Stimulated activated CD8-positive, alpha-beta memory T cell treated with anti-CD3 and anti-CD28 coated beads, Interleukin-12 subunit alpha, Interleukin-12 subunit beta, amount 100 ng/mL, for 1 hour (primary cell): Measurements from ENCODE around the gene SLTM.
A peak's percentile ranks its signal among the peaks of the same experiment; 100 is the strongest.
"Not testable (repeated sequence)": the region's sequence is repeated elsewhere in the genome, so short reads cannot be mapped to it uniquely, and the experiment has no call there.

ENCODE experiments used
- DNase-seq: peaks from one replicate; pipeline ENCODE4 v3.0.0-alpha.2; 2020; ENCODE audit warnings: low read depth

The SLTM gene

DNA sequence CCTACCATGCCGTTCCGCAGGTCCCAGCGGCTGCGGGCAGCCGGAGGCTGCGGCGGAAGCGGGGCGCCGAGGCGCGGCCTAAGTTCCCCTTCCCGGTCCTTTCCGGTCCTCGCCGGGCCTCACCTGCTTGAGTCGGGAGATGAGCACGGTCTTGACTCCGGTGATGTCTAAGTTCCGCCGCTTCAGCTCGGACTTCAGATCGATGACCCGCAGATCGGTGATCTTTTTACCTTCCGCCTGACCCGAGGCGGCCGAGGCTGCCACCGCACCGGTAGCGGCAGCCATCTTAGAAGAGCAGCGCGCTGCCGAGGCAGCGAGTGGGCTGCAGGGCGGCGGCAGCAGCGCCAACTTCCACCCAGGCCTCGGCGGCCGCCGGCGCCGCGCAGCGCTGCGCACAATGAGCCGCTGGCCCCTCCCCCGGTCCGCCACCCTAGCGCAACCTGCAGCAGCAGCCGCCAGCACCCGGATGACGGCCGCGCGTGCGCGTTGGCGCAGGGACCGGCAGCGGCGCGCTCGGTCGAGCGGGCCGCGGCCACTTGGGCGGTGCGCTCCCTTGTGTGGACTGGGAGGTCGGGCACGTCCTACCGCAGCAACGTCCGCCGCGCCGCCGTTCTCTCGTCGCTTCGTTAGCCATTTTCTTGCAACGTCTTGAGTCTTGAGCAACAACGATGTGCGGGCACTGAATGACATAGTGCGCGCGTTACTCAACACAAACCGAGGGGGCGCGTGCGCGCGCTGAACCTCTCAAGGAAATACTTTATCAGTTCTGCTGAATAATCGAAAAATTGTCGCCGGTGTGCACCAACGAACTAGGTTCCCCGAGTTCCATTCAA, at the start of gene SLTM:
Gene SLTM, minus strand, starts transcription at position 399 of the 833 bp plus-strand sequence. Its CDS starts 114 bp downstream, at position 285.
- peak; percentile 86 for DNase-seq

DNA sequence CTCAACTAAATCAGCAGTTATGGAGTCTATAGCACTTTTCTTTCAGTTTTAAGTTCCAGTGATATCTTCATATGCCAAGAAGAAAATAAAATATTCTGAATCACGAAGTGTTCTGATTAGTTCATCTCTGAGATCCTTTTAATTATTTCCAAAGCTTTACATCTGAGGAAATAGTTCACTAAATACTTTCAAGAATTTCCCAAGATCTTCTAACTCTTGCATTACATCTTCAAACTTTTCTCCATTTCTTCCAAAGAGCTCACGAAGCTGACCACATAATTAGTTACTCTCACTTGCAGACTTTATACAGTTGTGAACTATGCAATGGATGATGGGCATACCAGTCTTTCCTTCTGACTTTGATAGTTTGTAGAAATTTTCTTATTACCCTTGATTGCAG, 49.8 kb upstream of the SLTM start:
- DNase-seq = no peak

DNA sequence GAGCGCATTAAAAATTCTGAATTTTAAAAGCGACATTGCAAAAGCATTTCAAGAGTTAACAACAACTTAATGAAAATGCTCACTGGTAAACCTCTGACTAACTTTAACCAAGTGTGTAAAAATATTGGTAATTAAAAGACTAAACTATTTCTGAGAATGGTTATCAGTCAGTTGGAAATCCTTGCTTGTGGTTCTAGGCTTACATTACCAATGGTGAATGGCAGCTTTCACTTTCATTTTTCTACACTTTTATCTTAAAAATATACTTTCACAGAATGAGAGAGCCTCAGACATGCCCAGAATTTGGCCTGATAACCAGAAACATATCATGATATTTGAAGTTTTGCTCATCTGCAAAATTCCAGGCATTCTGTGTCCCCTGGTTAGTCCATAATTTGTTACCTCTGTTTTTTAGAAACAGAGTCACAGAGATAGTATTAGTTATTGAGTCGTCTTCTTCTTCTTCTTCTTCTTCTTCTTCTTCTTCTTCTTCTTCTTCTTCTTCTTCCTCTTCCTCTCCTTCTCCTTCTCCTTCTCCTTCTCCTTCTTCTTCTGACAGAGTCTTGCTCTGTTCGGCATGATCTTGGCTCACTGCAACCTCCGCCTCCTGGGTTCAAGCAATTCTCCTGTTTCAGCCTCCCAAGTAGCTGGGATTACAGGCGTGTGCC, 48.5 kb upstream of the SLTM start:
- DNase-seq = no peak

DNA sequence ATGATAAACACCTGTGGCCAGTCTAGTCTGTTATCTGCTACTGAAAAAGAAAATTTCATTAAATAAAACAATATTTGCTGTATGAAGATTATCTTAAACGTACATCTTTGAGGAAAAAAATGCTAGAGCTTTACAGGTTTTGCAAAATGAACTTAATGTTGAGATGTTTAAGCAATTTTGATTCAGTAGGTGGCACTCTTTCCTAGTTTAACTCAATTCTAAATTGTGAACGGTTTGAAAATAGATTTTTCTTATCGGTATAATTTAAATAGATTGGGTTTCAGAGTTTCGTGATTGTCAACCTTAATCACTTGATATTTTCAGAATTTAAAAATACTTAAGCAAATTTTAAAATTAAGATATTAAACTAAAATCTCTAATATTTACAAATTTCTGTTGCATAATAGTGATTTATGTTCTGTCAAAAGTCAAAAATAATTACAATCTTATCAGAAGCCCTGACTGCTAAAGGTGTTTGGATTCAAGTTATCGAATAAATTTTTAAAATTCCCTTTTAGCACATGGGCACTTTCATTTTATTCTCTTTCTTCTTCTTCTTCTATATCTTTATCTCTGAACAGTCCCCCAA, 47.0 kb upstream of the SLTM start:
- DNase-seq = no peak

DNA sequence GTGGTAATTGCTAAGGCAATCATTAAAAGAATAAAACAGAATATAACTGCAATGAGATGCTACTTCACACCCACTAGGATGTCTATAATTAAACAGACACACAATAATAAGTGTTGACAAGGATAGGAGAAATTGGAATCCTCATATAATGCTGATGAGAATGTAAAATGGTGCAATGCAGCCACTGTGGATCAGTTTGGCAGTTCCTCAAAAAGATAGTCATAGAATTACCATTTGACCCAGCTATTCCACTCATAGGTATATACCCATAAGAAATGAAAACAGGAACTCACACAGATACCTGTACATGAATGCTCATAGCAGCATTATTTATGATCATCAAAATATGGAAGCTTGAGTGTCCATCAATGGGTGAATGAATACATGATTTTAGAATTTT, 44.4 kb upstream of the SLTM start:
- DNase-seq = no peak

DNA sequence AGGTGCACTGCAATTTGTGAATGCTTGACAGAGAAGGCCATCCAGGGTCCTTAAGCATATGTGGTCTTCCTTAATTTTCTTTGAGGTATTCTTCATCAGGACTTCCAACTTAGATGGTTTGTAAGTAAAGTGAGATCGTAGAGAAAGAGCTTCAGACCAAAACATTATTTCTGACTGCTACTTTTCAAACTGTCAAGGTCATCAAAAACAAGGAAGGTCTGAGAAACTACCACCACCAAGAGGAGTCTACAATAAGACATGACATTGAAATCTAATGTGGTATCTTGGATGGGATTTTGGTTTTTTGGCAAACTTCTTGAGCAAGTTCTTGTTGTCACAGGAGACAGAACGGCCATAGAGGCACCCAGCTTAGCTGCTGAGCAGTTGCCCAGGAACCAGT, 34.0 kb upstream of the SLTM start:
- no peak for DNase-seq

DNA sequence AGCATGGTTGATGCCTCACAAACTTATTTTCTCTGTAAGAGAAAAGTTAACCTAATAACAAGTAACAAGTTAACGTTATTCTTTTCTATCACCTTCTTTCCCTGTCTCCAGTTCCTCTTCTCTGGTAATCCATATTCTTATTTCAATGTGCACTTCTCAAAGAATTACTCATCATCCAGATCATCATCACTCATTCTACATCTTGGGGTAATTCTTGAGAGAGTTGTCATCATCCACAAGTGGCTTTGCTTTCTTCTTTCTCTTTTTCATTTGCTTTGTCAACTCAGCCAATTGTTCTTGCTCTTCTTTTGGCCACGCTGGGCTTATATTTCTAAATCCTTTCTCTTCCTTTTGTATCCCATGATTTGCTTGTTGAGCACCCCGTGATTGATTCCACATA, 33.2 kb upstream of the SLTM start:
- DNase-seq = no peak

DNA sequence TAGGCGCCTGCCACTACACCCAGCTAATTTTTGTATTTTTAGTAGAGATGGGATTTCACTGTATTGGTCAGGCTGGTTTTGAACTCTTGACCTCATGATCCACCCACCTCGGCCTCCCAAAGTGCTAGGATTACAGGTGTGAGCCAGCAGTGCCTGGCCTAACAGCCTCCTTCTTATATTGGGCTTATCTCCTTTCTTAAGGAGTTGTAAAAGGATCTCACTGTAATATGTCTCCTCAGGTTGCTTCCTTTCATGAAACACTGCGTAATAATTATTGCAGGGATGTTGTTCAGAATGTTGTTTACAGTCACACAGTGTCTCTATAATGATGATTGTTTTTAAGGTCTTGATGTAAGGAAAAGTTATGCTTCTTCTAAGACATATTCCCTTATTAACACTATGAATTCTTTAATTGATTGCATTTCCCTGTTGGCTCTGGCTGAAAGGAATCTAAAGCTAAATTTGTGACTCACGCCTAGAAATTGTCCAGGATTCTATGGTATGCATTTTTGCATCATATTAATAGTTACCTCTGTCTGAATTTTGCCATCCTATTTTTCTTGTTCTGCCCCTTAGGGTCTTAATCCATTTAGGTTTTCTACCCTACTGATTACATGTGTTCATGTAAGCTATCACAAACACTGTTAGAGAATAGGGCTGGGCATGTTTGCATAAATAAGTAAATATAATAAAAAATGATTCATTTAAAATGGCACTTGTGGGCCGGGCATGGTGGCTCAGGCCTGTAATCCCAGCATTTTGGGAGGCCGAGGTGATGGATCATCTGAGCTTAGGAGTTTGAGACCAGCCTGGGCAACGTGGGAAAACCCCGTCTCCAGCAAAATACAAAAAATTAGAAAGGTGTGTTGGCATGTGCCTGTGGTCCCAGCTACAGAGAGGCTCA, 29.4 kb upstream of the SLTM start:
- DNase-seq = no peak

DNA sequence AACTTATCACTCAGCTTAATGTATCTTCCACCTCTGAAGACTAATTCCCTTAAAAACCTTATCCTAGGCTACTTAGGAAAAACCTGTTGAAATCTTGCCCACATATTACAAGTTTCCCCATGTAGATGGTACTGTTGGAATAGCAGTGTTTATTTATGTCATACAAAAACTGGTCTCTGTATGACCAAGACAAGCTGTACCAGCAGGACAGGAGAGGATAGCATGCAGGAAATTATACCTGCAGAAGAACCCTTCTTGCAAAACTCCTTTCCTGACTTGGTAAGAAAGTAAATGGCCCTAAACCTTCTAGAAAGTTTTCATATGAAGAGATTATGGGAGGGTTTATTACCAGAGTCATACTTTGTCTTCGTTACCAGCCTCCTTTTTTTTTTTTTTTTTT, 28.7 kb upstream of the SLTM start:
- DNase-seq = no peak

DNA sequence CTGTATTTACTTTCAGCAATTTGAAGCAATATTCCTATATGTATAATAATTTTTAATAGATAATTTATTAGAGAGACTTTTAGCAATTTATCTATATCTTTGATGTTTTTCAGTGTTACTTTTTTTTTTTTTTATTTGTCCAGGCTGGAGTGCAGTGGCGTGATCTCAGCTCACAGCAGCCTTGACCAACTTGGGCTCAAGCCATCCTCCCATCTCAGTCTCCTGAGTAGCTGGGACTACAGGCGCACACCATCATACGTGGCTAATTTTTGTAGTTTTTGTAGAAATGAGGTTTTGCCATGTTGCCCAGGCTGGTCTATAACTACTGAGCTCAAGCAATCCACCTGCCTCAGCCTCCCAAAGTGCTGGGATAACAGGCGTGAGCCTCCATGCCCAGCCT, 25.3 kb upstream of the SLTM start:
- no peak for DNase-seq

DNA sequence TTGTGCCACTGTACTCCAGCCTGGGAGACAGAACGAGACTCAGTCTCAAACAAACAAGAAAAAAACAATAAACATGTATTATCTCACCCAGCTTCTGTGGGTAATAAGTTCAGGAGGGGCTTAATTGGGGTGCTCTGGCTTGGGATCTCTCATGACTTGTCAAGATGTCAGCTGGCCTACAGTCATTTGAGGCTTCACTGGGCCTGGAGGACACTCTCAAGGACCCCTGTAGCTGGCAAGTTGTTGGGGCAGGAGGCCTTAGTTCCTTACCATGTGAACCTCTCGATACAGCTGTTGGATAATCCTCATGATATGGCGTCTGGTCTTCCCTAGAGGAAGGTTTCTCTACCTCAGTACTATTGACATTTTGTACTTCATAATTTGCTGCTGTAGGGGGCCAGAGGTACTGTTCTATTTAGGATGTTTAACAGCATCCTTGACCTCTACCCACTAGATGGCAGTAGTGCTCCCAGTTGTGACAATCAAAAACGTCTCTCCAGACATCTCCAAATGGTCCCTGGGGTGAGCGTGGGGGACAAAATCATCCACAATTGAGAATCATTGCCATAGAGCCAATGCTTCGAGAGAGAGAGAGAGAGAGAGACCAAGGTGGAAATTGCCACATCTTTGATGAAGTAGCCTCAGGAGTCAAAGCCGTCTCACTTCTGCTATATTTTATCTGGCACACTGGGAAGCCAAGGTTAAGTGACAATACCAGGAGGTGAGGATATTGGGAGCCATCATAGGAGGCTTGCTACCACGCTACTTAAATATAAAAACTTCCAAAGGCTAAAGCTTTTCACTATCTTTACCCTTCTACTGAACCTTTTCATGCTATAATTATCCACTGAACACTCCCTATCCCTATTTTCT, 23.9 kb upstream of the SLTM start:
- DNase-seq = peak; percentile 44

DNA sequence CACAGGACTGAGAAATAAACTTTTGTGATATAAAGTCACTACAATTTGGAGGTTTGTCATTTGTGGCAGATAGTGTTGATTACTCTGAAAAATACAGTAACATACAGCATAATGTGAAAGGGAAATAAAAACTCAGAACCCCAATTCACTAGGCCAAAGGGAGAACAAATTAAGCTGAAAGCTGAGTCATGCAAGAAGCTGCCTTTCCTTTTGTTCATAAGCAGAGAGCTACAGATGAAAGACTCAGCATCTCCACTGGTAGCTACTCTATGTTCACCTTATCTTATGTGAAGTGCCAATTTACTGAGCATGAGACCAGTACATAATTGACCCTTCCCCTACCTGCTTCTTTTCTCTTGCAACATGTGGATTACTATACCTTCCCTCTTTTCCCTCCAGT, 19.3 kb upstream of the SLTM start:
- DNase-seq = no peak

DNA sequence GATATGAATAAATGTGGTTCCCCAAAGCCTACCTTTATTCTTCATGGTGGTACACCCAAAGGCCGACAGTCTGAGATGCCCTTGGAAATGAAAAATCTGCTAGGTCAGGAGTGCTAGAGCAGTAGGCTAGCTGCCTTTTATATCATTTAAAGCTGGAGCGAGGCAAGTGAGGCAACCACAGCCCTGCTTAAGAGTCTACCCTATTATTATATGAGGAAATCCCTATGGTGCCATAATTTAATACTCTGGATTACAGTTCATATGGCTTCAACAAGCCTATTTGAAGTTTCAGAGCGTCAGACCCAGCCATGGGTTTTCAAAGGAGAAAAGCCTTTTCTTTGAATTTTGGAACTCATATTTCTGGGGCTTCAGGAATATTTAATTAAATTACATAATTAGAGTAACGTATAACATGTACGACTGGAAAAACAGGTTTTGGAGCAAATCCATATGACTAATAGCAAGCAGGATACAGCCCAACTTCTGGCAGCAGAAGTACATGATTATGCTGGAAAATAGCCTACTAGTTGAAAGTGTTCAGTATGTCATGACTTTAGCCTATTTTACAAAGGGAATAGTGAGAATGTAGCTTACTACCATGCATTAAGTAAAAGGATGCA, 18.0 kb upstream of the SLTM start:
- DNase-seq = no peak

DNA sequence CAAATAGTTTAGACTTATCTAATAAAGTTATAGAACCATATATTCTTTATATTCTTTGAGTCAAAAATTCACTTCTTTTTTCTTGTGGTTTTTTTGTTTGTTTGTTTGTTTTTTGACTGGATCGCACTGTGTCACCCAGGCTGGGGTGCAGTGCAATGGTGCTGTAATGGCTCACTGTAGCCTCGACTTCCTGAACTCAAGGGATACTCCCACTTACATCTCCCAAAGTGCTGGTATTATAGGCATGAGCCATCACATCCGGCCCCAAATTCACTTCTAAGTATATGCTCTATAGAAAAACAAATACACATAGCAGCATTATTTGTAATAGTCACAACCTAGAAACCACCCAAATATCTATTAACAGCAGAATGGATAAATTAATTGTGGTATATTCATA, 13.7 kb upstream of the SLTM start:
- no peak for DNase-seq

DNA sequence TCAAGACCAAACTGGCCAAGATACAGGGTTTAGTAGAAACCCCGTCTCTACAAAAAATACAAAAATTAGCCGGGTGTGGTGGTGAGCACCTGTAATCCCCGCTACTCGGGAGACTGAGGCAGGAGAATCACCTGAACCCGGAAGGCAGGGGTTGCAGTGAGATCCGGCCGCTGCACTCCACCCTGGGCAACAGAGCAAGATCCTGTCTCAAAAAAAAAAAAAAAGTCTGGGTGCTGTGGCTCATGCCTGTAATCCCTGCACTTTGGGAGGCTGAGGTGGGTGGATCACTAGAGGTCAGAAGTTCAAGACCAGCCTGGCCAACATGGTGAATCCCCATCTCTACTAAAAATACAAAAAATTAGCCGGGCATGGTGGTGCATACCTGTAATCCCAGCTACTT, 1.5 kb upstream of the SLTM start:
- not testable (repeated sequence) for DNase-seq

DNA sequence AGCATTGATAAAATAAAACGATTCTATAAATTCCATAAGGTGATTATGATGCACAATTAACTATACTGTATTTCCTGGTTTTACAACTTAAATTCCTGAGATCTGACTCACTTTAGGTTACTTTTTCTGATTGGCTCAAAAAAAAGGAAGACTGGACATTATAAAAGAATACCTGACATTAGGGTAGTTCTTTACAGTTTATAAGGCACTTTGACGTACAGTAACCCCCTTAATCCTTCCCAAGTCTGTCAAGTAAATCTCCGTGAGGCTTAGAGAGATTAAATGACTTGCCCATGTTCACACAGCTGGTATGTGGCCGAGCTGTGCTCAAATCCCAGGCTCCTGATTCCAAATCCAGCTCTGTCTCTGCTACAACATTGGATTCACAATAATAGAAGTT, 1.0 kb upstream of the SLTM start:
- no peak for DNase-seq

DNA sequence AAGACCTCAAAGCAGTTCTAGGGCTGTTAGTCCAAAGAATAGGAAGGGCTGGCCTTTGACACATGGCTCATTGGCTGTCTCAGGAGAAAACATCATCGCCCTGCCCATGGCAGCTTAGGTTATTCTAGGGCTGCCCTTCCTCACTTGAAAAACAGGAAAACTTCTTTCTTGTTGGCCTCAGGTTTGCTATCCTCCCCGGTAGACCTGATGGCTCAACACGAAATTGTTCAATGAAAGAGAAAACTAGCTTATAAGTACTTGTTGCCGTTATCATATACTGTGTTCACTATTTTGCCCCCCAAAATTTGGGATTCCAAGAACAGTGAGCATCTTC, 602 bp upstream of the SLTM start:
- DNase-seq = no peak

DNA sequence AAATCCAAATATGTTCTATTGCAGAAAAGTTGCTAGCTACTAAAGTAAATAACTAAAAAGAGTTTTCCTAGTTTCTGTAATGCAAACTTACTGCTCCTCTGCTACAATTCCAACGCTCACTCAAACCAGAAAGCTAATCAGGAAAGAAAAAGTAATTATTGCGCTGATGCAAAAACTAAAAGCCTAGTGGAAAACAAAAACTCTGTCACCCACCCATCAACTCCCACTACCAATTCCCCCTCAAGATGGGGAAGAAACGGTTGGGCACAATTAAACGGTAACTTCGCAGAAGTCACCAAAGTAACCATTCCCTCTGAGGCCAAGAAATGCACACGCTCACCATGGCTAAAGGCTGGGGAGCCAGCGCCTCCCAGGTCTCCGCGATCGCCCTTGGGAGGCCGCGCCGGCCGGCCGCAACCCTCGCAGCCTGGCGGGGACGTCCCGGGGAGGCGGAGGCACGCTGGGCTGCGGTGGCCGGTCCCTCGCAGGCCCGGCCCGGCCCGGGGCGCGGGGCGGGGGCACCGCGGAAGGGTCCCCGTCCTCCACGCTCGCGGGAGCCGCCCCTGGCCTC, 684 bp downstream of the SLTM start:
- no peak for DNase-seq

DNA sequence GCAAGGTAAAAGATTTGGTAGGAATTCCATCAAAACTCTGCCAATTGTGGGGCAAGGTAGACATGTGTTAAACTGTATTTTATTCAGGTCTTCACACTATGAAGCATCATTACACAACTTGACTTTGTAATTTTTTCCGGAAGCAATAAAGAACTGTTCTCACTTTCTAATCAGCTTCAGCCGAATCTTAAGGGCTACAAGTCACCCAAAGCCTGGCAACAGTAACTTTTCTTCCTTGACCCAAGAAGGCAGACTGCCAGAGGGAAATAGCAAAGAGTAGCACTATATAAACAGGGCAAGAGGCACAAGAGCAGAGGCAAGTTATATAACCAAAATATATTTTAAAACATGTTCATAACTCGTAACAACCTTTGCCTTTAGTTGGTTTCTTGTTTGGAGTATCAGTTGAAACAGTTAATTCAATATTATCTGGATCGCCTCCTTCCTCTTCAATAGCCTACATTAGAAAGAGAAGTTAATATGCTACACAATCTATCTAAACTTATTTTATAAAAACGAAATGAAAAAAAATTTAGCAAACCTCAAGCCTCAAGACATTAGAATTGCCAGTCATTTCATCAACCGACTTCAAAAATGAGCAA, 1.4 kb downstream of the SLTM start:
- DNase-seq = no peak

DNA sequence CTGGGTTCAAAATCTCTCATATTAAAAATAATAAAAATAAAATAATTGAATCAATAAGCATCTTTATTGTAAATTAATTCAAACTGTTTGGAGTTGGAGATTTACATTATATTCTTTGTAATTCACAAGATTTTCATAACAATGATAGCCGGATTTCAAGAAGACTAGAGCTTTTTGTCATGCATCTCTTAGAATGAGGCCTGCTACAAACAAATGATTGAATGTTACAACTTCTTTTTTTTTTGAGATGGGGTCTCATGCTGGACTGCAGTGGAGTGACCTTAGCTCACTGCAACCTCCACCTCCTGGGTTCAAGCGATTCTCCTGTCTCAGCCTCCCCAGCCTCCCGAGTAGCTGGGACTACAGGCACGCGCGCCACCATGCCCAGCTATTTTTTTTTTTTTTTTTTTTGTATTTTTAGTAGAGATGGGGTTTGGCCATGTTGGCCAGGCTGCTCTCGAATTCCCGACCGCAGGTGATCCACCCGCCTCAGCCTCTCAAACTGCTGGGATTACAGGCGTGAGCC, 3.5 kb downstream of the SLTM start:
- DNase-seq = no peak
